ENCODE data around the gene MTO1.
"Not testable (repeated sequence)": the region's sequence is repeated elsewhere in the genome, so short reads cannot be mapped to it uniquely, and the experiment has no call there.

Gene MTO1

GRCh38 chr6:73505142-73505541 lies 43.6 kb downstream of the MTO1 start:
- DNase-seq: no peak

GRCh38 chr6:73505705-73506104 lies 44.2 kb downstream of the MTO1 start:
- DNase-seq: not testable (repeated sequence)

- DNase-seq: no peak
Measured at GRCh38 chr6:73506246-73506645, 44.7 kb downstream of the MTO1 start.

GRCh38 chr6:73508776-73509175 lies 47.2 kb downstream of the MTO1 start:
- no peak for DNase-seq

GRCh38 chr6:73509851-73510250 lies 48.3 kb downstream of the MTO1 start:
- no peak for DNase-seq

GRCh38 chr6:73511796-73512195 lies 50.3 kb downstream of the MTO1 start:
- DNase-seq: no peak

GRCh38 chr6:73513496-73513854 lies 51.9 kb downstream of the MTO1 start:
- DNase-seq: no peak

GRCh38 chr6:73514746-73515110 lies 53.2 kb downstream of the MTO1 start:
- no peak for DNase-seq

- DNase-seq: no peak
Measured at GRCh38 chr6:73515204-73515655, 53.7 kb downstream of the MTO1 start.

- DNase-seq: peak in 1 of 5 donors; percentile 40
Measured at GRCh38 chr6:73516514-73517489, 55.3 kb downstream of the MTO1 start.

GRCh38 chr6:73518100-73518981 lies 56.8 kb downstream of the MTO1 start:
- DNase-seq: not testable (repeated sequence)

- not testable (repeated sequence) for DNase-seq
Measured at GRCh38 chr6:73518982-73519881, 57.7 kb downstream of the MTO1 start.

GRCh38 chr6:73519926-73520687 lies 58.6 kb downstream of the MTO1 start:
- DNase-seq: peak; percentile 68 to 83 (median 74)

GRCh38 chr6:73520688-73521350 lies 59.3 kb downstream of the MTO1 start, which contains the start of gene EEF1A1:
Gene EEF1A1 (minus strand): TSS chr6:73521032. CDS start chr6:73520026, 1,006 bp downstream.
- peak; percentile 99 to 100 (median 100) for DNase-seq

GRCh38 chr6:73521351-73521985 lies 59.9 kb downstream of the MTO1 start:
- DNase-seq: no peak

- peak; percentile 61 to 85 (median 69) for DNase-seq
Measured at GRCh38 chr6:73523434-73524123, 62.0 kb downstream of the MTO1 start.

- DNase-seq: no peak
Measured at GRCh38 chr6:73525546-73526330, 64.2 kb downstream of the MTO1 start.

GRCh38 chr6:73528897-73529296 lies 67.4 kb downstream of the MTO1 start:
- no peak for DNase-seq

GRCh38 chr6:73532293-73532692 lies 70.8 kb downstream of the MTO1 start:
- DNase-seq: no peak
